GM20431 (cell line): ENCODE measurements around the gene CENPA.
"Not testable (repeated sequence)": the region's sequence is repeated elsewhere in the genome, so short reads cannot be mapped to it uniquely, and the experiment has no call there.

Experiments
- in situ Hi-C: fragments of 300-500 bp; cut with MseI, MboI; formaldehyde crosslinking; loops from one replicate; pipeline ENCODE4 v1.15.0; 2020; ENCODE audit warnings: low sequenced_read_pairs; ENCODE audit not compliant: unreplicated experiment

Gene CENPA

DNA sequence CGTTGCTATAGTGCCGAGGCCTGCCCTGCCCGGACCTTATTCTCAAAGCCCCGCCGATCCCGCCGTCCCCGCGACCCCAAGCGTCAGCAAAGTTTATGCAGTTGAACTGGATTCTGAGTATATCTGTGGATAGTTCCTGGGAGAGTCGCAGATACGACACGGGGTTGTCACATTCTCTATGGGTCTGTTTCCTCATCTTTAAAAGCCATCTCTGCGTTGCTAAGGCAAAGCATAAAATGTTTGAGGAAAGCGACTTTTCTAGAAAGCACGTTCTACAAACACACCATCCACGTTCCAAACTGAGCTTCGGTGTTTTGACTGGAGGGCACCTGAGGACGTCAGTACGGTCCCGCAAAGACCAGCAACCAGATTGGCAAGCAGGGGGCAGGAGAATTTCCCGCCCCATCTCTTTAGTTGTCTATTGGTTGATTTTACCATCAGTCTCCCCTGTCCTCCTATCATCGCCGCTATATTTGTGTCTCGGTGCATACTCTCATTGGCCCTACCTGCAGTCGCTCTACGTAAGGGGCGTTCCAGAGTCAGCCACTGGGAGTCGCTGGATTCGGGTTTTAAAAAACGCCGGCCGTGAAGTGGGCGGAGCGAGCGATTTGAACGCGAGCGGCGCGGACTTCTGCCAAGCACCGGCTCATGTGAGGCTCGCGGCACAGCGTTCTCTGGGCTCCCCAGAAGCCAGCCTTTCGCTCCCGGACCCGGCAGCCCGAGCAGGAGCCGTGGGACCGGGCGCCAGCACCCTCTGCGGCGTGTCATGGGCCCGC lies at the start of gene CENPA:
TSS of gene CENPA (plus strand) at position 626 of the 776 bp plus-strand sequence. CDS start at position 767, 141 bp downstream.
- in situ Hi-C loops, result no loop called here

DNA sequence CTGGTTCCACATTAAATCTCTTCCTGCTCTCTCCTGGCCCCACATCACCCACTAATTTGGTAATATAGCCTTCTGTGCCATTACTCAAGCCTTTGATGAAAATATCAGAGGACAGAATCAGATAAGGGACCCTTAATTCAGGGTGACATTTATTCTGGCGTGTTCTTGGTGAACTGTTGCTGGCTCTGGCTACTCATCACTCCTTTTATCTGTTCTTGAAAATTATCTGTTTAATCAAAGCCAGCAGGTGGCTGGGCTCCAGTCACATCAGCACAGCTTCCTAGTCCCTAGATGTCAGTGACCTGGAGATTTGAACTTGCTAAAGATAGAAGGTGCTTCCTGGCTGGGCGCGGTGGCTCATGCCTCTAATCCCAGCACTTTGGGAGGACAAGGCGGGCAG lies 48.6 kb upstream of the CENPA start:
- in situ Hi-C loops, result no loop called here

- in situ Hi-C loops, result no loop called here
These were observed 47.4 kb upstream of the CENPA start for GRCh38 chr2:26738481-26738880.

- in situ Hi-C loops, result no loop called here
These were observed 46.3 kb upstream of the CENPA start for GRCh38 chr2:26739514-26739913.

DNA sequence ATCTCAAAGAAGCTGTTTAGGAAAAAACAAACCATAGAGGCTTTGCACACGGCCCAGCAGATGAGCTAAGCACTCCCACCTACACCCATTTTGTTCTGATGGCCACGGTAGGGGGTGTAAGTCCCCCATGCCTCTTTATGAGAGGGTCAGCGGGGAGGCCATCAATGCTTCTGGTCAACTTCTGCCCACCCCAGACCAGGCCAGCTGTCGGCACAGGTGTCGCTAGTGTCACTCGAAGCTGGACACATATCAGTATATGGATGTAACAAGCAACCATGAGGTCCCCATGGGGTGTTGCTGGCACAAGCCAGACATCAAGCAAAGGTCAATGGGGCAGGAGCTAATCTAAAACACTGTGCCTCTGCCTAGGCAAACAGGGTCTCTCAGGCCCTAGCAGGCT lies 45.5 kb upstream of the CENPA start:
- in situ Hi-C loops, result loop anchor here (10.0 kb wide), 1 partner anchor 136 kb away; no protein-coding TSS in a partner anchor

- in situ Hi-C loops, result loop anchor here (10.0 kb wide), 1 partner anchor 136 kb away; no protein-coding TSS in a partner anchor
These were observed 45.0 kb upstream of the CENPA start for GRCh38 chr2:26740890-26741302.

GRCh38 chr2:26742048-26742770 lies 43.6 kb upstream of the CENPA start:
- in situ Hi-C loops, result loop anchor here (10.0 kb wide), 1 partner anchor 137 kb away; no protein-coding TSS in a partner anchor

GRCh38 chr2:26743852-26744251 lies 42.0 kb upstream of the CENPA start:
- in situ Hi-C loops, result loop anchor here (10.0 kb wide), 1 partner anchor 139 kb away; no protein-coding TSS in a partner anchor

DNA sequence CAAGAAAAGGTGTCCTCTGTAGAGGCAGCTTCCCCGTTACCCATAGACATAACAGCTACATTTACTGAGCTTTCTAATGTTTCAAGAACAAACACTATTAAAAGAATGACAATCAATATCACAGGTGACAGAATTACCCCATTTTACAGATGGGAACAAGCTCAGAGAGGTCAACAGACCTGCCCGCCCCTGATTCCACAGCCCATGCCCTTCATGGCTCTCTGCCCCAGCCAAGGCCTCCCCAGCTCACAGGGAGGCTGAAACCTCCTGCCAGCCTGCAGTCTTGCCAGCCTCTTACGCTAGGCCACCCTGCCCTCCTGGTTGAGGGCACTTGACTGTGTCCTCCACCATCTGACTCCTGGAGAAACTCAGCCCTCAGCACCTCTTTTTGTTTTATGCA lies 40.9 kb upstream of the CENPA start:
- in situ Hi-C loops, result loop anchor here (10.0 kb wide), 1 partner anchor 140 kb away; no protein-coding TSS in a partner anchor

DNA sequence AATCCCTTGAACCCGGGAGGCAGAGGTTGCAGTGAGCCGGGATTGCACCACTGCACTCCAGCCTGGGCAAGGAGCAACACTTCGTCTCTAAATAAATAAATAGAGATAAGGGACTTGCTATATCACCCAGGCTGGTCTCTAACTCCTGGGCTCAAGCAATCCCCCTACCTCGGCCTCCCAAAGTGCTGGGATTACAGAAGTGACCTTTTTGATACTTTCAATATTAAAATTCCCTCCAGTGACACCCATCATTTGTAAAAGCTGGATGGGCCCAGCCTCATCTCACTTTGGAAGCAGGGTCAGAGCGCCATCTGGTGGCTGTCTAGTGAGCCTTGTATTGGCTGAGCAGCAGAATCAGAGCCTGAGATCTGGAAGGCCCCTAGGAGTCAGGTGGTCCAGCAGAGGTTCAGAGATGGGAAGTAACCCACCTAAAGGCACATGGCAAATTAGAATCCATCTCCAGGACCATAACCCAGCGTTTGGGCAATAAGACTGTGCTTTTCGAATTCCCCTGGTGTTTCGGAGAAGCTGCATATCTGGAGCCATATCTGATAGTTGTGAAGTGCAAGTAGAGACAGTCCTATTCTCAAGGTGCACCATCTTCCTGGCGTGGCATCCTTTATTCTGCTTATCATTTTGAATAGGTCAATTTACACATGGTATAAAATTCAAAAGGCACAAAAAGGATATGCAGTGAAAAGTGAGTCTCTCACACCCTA lies 40.1 kb upstream of the CENPA start:
- in situ Hi-C loops, result loop anchor here (10.0 kb wide), 1 partner anchor 141 kb away; no protein-coding TSS in a partner anchor

- in situ Hi-C loops, result loop anchor here (10.0 kb wide), 1 partner anchor 142 kb away; no protein-coding TSS in a partner anchor
These were observed 38.9 kb upstream of the CENPA start for GRCh38 chr2:26746934-26747333.

DNA sequence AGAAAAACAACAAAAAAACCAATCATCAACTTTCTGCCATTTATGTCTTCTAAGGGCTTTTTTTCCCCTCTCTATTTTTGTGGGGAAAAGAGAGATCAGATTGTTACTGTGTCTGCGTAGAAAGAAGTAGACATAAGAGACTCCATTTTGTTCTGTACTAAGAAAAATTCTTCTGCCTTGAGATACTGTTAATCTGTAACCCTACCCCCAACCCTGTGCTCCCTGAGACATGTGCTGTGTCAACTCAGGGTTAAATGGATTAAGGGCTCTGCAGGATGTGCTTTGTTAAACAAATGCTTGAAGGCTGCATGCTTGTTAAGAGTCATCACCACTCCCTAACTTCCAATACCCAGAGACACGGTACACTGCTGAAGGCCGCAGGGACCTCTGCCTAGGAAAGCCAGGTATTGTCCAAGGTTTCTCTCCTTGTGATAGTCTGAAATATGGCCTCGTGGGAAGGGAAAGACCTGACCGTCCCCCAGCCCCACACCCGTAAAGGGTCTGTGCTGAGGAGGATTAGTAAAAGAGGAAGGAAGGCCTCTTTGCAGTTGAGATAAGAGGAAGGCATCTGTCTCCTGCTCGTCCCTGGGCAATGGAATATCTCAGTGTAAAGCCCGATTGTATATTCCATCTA lies 36.0 kb upstream of the CENPA start:
- in situ Hi-C loops, result loop anchor here (10.0 kb wide), 1 partner anchor 145 kb away; no protein-coding TSS in a partner anchor

- in situ Hi-C loops, result not testable (repeated sequence)
These were observed 35.4 kb upstream of the CENPA start for GRCh38 chr2:26750467-26750866.

DNA sequence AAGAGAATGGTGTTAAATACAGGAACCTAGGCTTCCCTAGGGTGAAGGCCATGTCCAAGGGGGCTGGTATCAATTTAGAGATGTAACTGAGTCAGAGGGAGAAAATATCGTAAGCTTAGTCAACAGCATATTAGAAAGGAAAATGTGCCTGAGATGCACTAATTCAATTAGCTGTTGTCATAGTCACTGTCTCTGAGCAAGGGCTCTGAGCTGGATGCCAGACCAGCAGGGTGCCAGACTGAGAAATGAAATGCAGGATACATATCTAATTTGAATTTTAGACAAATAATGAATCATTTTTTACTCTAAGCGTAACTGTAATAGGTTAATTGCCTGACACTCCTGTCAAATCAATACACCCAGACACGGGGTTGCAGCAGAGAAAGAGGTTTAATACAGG lies 33.2 kb upstream of the CENPA start:
- in situ Hi-C loops, result no loop called here

DNA sequence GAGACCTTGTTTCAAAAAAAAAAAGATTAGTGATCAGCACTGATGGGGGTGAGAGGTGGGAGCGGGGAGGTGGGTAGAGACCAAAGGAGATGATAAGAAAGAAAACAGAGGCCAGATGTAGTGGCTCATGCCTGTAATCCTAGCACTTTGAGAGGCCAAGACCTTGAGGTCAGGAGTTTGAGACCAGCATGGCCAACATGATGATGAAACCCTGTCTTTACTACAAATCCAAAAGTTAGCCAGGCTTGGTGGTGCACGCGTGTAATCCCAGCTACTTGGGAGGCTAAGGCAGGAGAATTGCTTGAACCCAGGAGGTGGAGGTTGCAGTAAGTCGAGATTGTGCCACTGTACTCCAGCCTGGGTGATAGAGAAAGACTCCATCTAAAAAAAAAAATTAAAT lies 31.3 kb upstream of the CENPA start:
- in situ Hi-C loops, result no loop called here

DNA sequence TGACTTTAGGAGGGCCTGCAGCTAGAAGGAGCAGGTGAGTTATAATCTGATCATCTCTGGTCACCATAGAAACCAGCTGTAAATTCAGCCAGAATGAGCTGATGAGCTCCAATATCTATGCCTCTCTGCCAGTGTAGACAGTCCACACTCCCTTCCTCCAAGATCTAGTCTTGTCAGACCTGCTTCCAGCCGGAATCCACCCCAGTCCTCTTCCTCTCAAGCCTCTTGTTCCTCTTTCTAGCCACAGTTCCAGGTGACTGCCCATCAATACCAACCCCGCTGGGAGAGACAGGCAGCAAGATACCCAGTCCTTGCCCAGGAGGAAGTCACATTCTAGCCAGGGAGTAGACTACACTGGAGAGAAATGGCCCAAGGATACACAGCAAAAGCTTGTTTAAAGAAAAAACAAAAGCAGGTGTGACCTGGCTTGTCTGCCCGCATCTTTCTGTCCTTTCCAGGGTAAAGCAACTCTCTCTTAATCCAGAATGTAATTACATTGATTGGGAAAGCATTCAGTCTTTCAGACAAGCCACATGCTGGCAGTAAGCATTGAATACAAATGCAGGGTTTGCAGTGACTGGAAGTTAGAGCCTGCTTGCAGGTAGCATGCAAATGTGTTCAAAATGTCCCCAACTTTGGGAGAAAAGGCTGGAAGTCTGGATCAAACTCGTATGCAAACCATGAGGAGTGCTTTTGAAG lies 30.7 kb upstream of the CENPA start:
- in situ Hi-C loops, result no loop called here

- in situ Hi-C loops, result no loop called here
These were observed 29.5 kb upstream of the CENPA start for GRCh38 chr2:26756337-26756736.

- in situ Hi-C loops, result no loop called here
These were observed 27.7 kb upstream of the CENPA start for GRCh38 chr2:26757873-26758789.
